DND-41 (cell line): ENCODE data around the gene SBDS.

Experiments used
- ATAC-seq: fragments of 200-7000 bp; cut with Tn5 transposase; 3 replicates; pipeline ENCODE4 v1.9.1; 2021; ENCODE audit warnings: low read depth; ENCODE audit not compliant: insufficient read depth
- DNase-seq: peaks from one replicate; pipeline ENCODE4 v3.0.0-alpha.2; 2020
- H2AFZ ChIP-seq: 2 replicates; pipeline ENCODE4 v1.6.0; 2012; ENCODE audit warnings: low read depth, low read length
- H3K27ac ChIP-seq: 2 replicates; pipeline ENCODE4 v1.5.1; 2012; ENCODE audit warnings: low read length, inconsistent platforms
- H3K27me3 ChIP-seq: fragments of 200-600 bp; sonication (generic); 2 replicates; pipeline ENCODE4 v1.6.0; 2012; ENCODE audit warnings: low read length, mild to moderate bottlenecking, inconsistent platforms; ENCODE audit not compliant: insufficient read depth, poor library complexity
- H3K36me3 ChIP-seq: 2 replicates; pipeline ENCODE4 v1.5.1; 2012; ENCODE audit warnings: low read length, inconsistent platforms; ENCODE audit not compliant: insufficient read depth
- H3K4me1 ChIP-seq: 2 replicates; pipeline ENCODE4 v1.5.1; 2012; ENCODE audit warnings: mild to moderate bottlenecking, low read length; ENCODE audit not compliant: insufficient read depth
- H3K4me2 ChIP-seq: 2 replicates; pipeline ENCODE4 v1.6.0; 2012; ENCODE audit warnings: mild to moderate bottlenecking, moderate library complexity, low read length, inconsistent platforms; ENCODE audit not compliant: insufficient read depth
- H3K4me3 ChIP-seq, 2 experiments: fragments of 200-600 bp in 1 of 2; shearing (Covaris generic) in 1 of 2; 2 replicates each; pipeline ENCODE4 v1.5.1; 2012 to 2016; ENCODE audit warnings: inconsistent platforms in 2 of 2, low read length in 2 of 2, mild to moderate bottlenecking in 2 of 2, low read depth in 1 of 2, moderate library complexity in 1 of 2
- H3K79me2 ChIP-seq: 2 replicates; pipeline ENCODE4 v1.6.0; 2012; ENCODE audit warnings: low read length, inconsistent platforms; ENCODE audit not compliant: insufficient read depth
- H3K9ac ChIP-seq: 2 replicates; pipeline ENCODE4 v1.6.0; 2012; ENCODE audit warnings: low read depth, mild to moderate bottlenecking, inconsistent platforms, low read length, moderate library complexity
- H3K9me3 ChIP-seq: 2 replicates; pipeline ENCODE4 v1.5.1; 2012; ENCODE audit warnings: low read length, moderate library complexity, mild to moderate bottlenecking, inconsistent platforms; ENCODE audit not compliant: insufficient read depth, severe bottlenecking
- H4K20me1 ChIP-seq: 2 replicates; pipeline ENCODE4 v1.6.0; 2012; ENCODE audit warnings: low read length; ENCODE audit not compliant: insufficient read depth
- EZH2 ChIP-seq: IDR thresholded peaks from 3 replicates; pipeline ENCODE4 v1.6.1; 2012; ENCODE audit warnings: borderline replicate concordance, low read depth, mild to moderate bottlenecking, moderate library complexity, low read length, inconsistent platforms; ENCODE audit not compliant: severe bottlenecking
- TF ChIP-seq, protein P1 (sequence below): IDR thresholded peaks from 2 replicates; pipeline ENCODE4 v1.5.1; 2012; ENCODE audit warnings: borderline replicate concordance, low read length, moderate library complexity, mild to moderate bottlenecking; ENCODE audit not compliant: poor library complexity, severe bottlenecking; ENCODE audit errors: extremely low read depth

Gene SBDS

DNA sequence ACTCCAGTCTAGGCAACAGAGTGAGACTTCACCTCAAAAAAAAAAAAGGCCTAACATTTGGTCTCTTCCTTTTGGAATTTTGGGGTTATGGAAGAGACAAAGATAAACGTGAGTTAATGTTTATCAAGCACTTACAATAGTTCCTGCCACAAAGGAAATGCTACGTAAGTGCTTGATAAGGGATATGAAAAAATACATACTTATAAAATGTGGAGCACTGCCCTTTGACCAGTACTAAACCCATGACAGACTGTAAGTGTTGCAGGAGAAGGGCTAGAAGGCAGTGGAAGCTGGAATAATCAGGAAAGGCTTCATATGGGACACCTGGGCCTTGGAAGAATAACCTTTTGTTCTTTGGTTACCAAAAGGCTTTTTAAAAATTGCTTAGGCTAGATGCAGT lies 48.8 kb downstream of the SBDS start:
- TF ChIP-seq EZH2, result no peak
- TF ChIP-seq, protein P1, sequence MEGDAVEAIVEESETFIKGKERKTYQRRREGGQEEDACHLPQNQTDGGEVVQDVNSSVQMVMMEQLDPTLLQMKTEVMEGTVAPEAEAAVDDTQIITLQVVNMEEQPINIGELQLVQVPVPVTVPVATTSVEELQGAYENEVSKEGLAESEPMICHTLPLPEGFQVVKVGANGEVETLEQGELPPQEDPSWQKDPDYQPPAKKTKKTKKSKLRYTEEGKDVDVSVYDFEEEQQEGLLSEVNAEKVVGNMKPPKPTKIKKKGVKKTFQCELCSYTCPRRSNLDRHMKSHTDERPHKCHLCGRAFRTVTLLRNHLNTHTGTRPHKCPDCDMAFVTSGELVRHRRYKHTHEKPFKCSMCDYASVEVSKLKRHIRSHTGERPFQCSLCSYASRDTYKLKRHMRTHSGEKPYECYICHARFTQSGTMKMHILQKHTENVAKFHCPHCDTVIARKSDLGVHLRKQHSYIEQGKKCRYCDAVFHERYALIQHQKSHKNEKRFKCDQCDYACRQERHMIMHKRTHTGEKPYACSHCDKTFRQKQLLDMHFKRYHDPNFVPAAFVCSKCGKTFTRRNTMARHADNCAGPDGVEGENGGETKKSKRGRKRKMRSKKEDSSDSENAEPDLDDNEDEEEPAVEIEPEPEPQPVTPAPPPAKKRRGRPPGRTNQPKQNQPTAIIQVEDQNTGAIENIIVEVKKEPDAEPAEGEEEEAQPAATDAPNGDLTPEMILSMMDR, result no peak
- Histone ChIP-seq H3K36me3 (peaks cover 91% of the 10 kb centered on the region), H3K9me3 (no peaks in the 10 kb centered on the region)

DNA sequence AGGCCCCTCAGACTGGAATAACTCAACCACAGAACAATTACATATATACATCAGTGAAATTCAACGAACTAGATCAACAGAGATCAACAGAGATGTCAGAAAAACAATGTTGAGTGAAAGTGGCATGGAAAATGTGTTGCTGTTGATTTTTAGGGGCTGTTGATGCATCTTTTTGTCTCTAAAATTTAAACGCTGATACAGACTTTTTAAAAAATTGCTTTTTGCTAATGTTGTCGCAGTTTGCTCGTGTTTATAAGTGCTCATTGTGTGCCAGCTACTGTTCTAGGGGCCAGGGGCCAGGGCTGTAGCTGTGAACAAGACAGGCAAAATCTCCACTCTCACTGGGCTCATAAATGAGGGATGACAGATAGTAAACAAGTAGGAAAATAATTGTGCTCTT lies 56.1 kb downstream of the SBDS start:
- H3K4me2 ChIP-seq, result no peak overlapping the region
- H3K9me3 ChIP-seq, result no peaks in the 10 kb centered on the region
- ATAC-seq (no peak), DNase-seq (no peak)
- no peak overlapping the region for H3K4me3 ChIP-seq
- H3K27ac ChIP-seq, result no peak overlapping the region
- H3K79me2 ChIP-seq, result peaks cover 80% of the 10 kb centered on the region
- no peaks in the 10 kb centered on the region for H3K4me1 ChIP-seq
- H3K36me3 ChIP-seq, result peaks cover 52% of the 10 kb centered on the region
- no peak overlapping the region for H2AFZ ChIP-seq
- H4K20me1 ChIP-seq, result peaks cover 38% of the 10 kb centered on the region
- no peak for TF ChIP-seq EZH2
- TF ChIP-seq, protein P1, result no peak
- H3K27me3 ChIP-seq, result no peaks in the 10 kb centered on the region
- H3K9ac ChIP-seq, result no peak overlapping the region

More for the DNA sequence above, 48.8 kb downstream of the SBDS start:
- Histone ChIP-seq H3K27me3 (no peaks in the 10 kb centered on the region), H3K4me3 (no peak overlapping the region), H3K4me1 (no peaks in the 10 kb centered on the region), H4K20me1 (peaks cover 3% of the 10 kb centered on the region; the same call in 1 of the 2 replicates), H3K4me2 (no peak overlapping the region), H3K9ac (no peak overlapping the region), H2AFZ (no peak overlapping the region), H3K27ac (no peak overlapping the region), H3K79me2 (peaks cover 13% of the 10 kb centered on the region)
- DNase-seq, result no peak
- no peak for ATAC-seq

DNA sequence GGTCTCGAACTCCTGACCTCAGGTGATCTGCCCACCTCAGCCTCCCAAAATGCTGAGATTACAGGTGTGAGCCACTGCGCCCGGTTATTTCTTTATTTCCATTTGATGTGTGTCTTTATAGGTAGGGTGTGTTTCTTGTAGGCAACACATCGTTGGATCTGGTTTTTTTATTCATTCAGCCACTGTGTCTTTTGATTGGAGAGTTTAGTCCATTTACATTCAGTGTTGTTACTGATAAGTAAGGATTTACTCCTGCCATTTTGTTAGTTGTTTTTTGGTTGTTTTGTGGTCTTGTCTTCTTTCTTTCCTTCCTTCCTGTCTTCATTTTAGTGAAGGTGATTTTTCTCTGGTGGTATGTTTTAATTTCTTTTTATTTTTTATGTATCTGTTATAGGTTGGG lies 57.4 kb downstream of the SBDS start:
- H3K36me3 ChIP-seq, result peaks cover 42% of the 10 kb centered on the region
- no peaks in the 10 kb centered on the region for H3K27me3 ChIP-seq
- H3K27ac ChIP-seq, result no peak overlapping the region
- H3K79me2 ChIP-seq, result peaks cover 87% of the 10 kb centered on the region
- ATAC-seq, result no peak
- H4K20me1 ChIP-seq, result peaks cover 48% of the 10 kb centered on the region
- H3K4me3 ChIP-seq, result no peak overlapping the region
- no peak overlapping the region for H2AFZ ChIP-seq
- no peaks in the 10 kb centered on the region for H3K4me1 ChIP-seq
- no peak overlapping the region for H3K9ac ChIP-seq
- no peaks in the 10 kb centered on the region for H3K9me3 ChIP-seq
- no peak for DNase-seq
- TF ChIP-seq, protein P1, result no peak
- no peak overlapping the region for H3K4me2 ChIP-seq
